ENCODE measurements around the gene ABI1. TPM values are rescaled to one million over a fixed set of nuclear protein-coding genes. Genes with fewer than 3 reads are reported as not detected.

The ABI1 gene
- total and polyA plus RNA-seq, 2 of the 4 experiments (the other 2 are of a cell fraction), result 49.6 to 71.3 TPM

DNA sequence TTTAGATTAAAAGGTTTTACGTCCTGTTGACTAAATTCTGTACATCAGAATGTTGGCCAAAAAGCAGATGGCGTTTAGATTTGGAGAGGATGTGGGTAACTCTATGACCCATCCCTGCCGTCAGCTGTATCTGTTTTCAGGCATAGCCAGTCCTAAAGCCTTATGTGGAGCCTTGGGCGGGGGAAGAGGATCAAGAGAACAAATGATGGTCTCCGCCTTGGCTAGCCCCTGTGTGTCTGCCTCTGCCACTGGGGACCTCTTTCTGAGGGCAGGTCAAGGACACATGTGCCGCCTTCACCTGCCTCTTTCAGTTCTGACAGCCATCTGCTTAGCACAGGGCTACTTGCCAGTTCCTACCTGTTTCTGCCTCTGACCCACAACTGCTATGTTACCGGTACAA is 139.2 kb downstream of the ABI1 start:
- BruUV-seq (replicated peaks), result no TSS peak
- DNase-seq (no peak), ATAC-seq (ENCODE audit: low read depth) (no peak)
- no peak overlapping the region for H4K5ac ChIP-seq (ENCODE audit: low read depth, low read length)
- in situ Hi-C loops (cut with MboI; ENCODE audit: low sequenced_read_pairs), result no loop called here
- no peaks in the 10 kb centered on the region for H4K20me1 ChIP-seq (ENCODE audit: insufficient read depth, low read length)
- H3K4me2 ChIP-seq (ENCODE audit: low read depth, low read length), result no peak overlapping the region
- no peak overlapping the region for H4K91ac ChIP-seq (ENCODE audit: insufficient read depth, low read depth, low read length)
- POLR2A ChIA-PET (ENCODE audit: unreplicated experiment), result no interaction called here
- H2BK20ac ChIP-seq (ENCODE audit: low read depth, low read length), result no peak overlapping the region
- H2AFZ ChIP-seq (replicated peaks; ENCODE audit: low read length, poor library complexity), result no peak overlapping the region
- H3K9me3 ChIP-seq (ENCODE audit: control insufficient read depth, insufficient read depth, low read length), result no peaks in the 10 kb centered on the region
- no peak overlapping the region for H3K23ac ChIP-seq (ENCODE audit: low read depth, low read length)
- no peaks in the 10 kb centered on the region for H3K27me3 ChIP-seq (ENCODE audit: control insufficient read depth, insufficient read depth, low read length)
- H3K9me1 ChIP-seq (ENCODE audit: insufficient read depth, low read length), result no peaks in the 10 kb centered on the region
- H2BK15ac ChIP-seq (ENCODE audit: low read depth, low read length), result no peak overlapping the region
- H3K4me1 ChIP-seq (ENCODE audit: control insufficient read depth, insufficient read depth, low read length), result no peaks in the 10 kb centered on the region
- H3K4me3 ChIP-seq (ENCODE audit: insufficient read depth, low read depth, low read length), result no peak overlapping the region
- no peak overlapping the region for H2AK9ac ChIP-seq (replicated peaks; ENCODE audit: low read depth, low read length, poor library complexity)
- H4K8ac ChIP-seq (ENCODE audit: low read depth in 2 of 2, low read length in 2 of 2), result no peak overlapping the region
- 90% methylated on average over 2 of the region's 7 CpGs; no CpG with 5 or more reads in 1 of the 2 experiments for WGBS, 2 experiments (ENCODE audit: extremely low coverage in 2 of 2, insufficient read length in 1 of 2)
- dilution Hi-C loops (cut with HindIII; ENCODE audit: low sequenced_read_pairs, unreplicated experiment), result no loop called here
- H3K36me3 ChIP-seq (ENCODE audit: control insufficient read depth, insufficient read depth, low read length), result peaks cover 15% of the 10 kb centered on the region
- H2BK120ac ChIP-seq (ENCODE audit: low read depth, low read length), result no peak overlapping the region
- H3K14ac ChIP-seq (replicated peaks; ENCODE audit: low read depth, low read length), result no peak overlapping the region
- intact Hi-C loops (cut with micrococcal nuclease), result no loop called here
- CTCF ChIA-PET, result no interaction called here
- H3K79me1 ChIP-seq (ENCODE audit: low read depth in 1 of 2, low read length in 2 of 2), result 0 out of 4 replicates have a peak, but pooled peaks cover 0 to 3% of the 10 kb centered on the region in 2 experiments
- no peak overlapping the region for H3K56ac ChIP-seq (ENCODE audit: extremely low read depth, insufficient read depth, low read length)
- H3K4ac ChIP-seq (ENCODE audit: low read depth, low read length), result no peak overlapping the region
- no peak overlapping the region for H2BK5ac ChIP-seq (ENCODE audit: low read depth, low read length, poor library complexity, severe bottlenecking)
- TF ChIP-seq USF2 (IDR thresholded peaks at IDR 0.05; ENCODE audit: low read depth, low read length) (no peak), CEBPB (IDR thresholded peaks at IDR 0.05; ENCODE audit: low read depth, low read length) (no peak)
- no peak overlapping the region for H3K9ac ChIP-seq (ENCODE audit: low read depth, low read length)
- no peak overlapping the region for H2AK5ac ChIP-seq (ENCODE audit: low read depth, low read length)
- no peak overlapping the region for H3K27ac ChIP-seq (ENCODE audit: insufficient read depth, low read length)
- no peak overlapping the region for H3K18ac ChIP-seq (ENCODE audit: low read depth, low read length)
